ENCODE measurements around the gene TENM4.

DNA sequence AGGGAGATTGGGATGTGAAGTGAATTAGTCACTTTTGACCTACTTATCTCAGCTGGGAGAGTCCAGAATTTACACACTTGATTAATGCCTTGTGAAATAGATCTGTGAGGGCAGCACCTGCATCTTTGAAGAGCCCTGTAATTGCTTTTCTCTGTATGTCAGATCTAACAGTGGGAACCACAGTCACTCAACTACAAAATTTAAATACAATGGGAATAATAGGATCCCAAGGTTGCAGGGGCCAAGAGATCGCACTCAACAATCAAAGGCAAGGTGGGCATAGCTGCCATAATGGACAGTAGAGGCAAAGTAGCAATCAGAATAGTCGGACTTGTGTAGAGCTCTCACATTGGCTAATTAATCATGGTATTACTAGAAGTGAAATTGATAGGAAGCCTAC lies 820.7 kb downstream of the TENM4 start:
- TF ChIP-seq, protein P1, sequence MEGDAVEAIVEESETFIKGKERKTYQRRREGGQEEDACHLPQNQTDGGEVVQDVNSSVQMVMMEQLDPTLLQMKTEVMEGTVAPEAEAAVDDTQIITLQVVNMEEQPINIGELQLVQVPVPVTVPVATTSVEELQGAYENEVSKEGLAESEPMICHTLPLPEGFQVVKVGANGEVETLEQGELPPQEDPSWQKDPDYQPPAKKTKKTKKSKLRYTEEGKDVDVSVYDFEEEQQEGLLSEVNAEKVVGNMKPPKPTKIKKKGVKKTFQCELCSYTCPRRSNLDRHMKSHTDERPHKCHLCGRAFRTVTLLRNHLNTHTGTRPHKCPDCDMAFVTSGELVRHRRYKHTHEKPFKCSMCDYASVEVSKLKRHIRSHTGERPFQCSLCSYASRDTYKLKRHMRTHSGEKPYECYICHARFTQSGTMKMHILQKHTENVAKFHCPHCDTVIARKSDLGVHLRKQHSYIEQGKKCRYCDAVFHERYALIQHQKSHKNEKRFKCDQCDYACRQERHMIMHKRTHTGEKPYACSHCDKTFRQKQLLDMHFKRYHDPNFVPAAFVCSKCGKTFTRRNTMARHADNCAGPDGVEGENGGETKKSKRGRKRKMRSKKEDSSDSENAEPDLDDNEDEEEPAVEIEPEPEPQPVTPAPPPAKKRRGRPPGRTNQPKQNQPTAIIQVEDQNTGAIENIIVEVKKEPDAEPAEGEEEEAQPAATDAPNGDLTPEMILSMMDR (IDR thresholded peaks at IDR 0.05; ENCODE audit: borderline replicate concordance, extremely low read depth, low read length, poor library complexity, severe bottlenecking): no peak
- no peak for TF ChIP-seq EZH2 (IDR thresholded peaks at IDR 0.05; ENCODE audit: borderline replicate concordance, low read depth, low read length, severe bottlenecking)

Data from DND-41 (cell line).